Activated B cell treated with CpG ODN at 0.5 μM for 24 hours (primary cell): ENCODE measurements around the gene HDAC4. TPM values are rescaled to one million over a fixed set of nuclear protein-coding genes. Genes with fewer than 3 reads are reported as not detected.

Source experiments
- ATAC-seq: fragments of 200-7000 bp; cut with Tn5 transposase; one replicate; pipeline ENCODE4 v1.10.0; 2021; ENCODE audit warnings: low read depth, mild to moderate bottlenecking, moderate library complexity
- CTCF ChIA-PET: fragments of 350-600 bp; sonication (Branson Sonifier 250); formaldehyde crosslinking; loops from one replicate; lab custom pipeline; 2021; ENCODE audit warnings: antibody characterized with exemption; lab: Charles Lee
- POLR2A ChIA-PET: fragments of 350-600 bp; sonication (Branson Sonifier 250); formaldehyde crosslinking; loops from one replicate; lab custom pipeline; 2021; ENCODE audit warnings: antibody characterized with exemption; lab: Charles Lee
- DNase-seq: peaks from one replicate; pipeline ENCODE4 v3.0.0; 2022
- H3K27ac Mint-ChIP-seq: one replicate; pipeline ENCODE4 v1.8.0; 2020; ENCODE audit warnings: mixed read lengths
- H3K27me3 Mint-ChIP-seq: one replicate; pipeline ENCODE4 v1.8.0; 2021; ENCODE audit warnings: mixed read lengths
- H3K36me3 Mint-ChIP-seq: one replicate; pipeline ENCODE4 v1.8.0; 2021; ENCODE audit warnings: low read depth, mixed read lengths
- H3K4me1 Mint-ChIP-seq: one replicate; pipeline ENCODE4 v1.8.0; 2021; ENCODE audit warnings: mixed read lengths
- H3K4me3 Mint-ChIP-seq: one replicate; pipeline ENCODE4 v1.8.0; 2020; ENCODE audit warnings: mild to moderate bottlenecking, mixed read lengths
- H3K9me3 Mint-ChIP-seq: one replicate; pipeline ENCODE4 v1.8.0; 2020; ENCODE audit warnings: mixed read lengths
- CTCF ChIP-seq: fragments of 200-600 bp; IDR thresholded peaks from one replicate; pipeline ENCODE4 v1.8.0; 2022; ENCODE audit warnings: antibody characterized with exemption, mild to moderate bottlenecking
- intact Hi-C: fragments of 100-400 bp; cut with micrococcal nuclease; formaldehyde crosslinking; loops from one replicate; pipeline ENCODE4 v1.15.1; 2024
- total RNA-seq: library from RNA; stranded (reverse); gene quantifications from 2 replicates; pipeline ENCODE4 v1.2.3, GENCODE V29; 2022

The HDAC4 gene
- total RNA-seq, 1 donor from 2014 or later, result 31.9 TPM

DNA sequence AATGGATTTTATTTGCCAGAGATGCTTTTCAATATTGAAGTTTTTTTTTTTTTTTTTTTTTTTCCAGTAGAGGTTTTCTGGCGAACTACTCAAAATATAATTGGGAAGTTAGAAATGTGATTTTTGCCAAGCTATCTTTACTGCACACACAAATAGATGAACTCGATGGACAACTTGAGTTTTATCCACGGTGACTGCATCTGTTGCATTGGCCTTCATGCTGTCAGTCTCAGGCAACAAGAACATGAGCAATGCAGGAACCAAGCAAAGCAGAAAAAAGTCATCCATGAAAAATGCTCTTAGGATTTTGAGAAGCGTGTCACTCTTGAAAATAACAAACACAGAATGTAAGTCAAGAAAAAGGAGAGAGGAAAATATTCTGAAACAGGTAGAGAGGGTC lies 22.7 kb upstream of the HDAC4 start:
- ChIA-PET CTCF (no interaction called here), POLR2A (no interaction called here)
- intact Hi-C loops, result no loop called here
- Mint-ChIP-seq H3K27ac (no peak overlapping the region), H3K27me3 (peaks cover 17% of the 10 kb centered on the region), H3K4me3 (no peak overlapping the region), H3K36me3 (no peaks in the 10 kb centered on the region), H3K9me3 (no peaks in the 10 kb centered on the region), H3K4me1 (no peaks in the 10 kb centered on the region)
- no peak for TF ChIP-seq CTCF
- ATAC-seq, result no peak
- DNase-seq, result no peak

- POLR2A ChIA-PET, result no interaction called here
- Mint-ChIP-seq H3K27ac (no peak overlapping the region), H3K4me1 (no peaks in the 10 kb centered on the region), H3K9me3 (no peaks in the 10 kb centered on the region), H3K4me3 (no peak overlapping the region), H3K36me3 (no peaks in the 10 kb centered on the region), H3K27me3 (peaks cover 23% of the 10 kb centered on the region)
- DNase-seq (no peak), ATAC-seq (no peak)
- intact Hi-C loops, result no loop called here
- CTCF ChIA-PET, result no interaction called here
- no peak for TF ChIP-seq CTCF
Measured at GRCh38 chr2:239421851-239422250, 21.0 kb upstream of the HDAC4 start.

- ChIA-PET CTCF (no interaction called here), POLR2A (interaction anchor here (0.8 kb wide), 1 partner anchor 19 kb away, joined by 3 read pairs; the partner anchor contains the start of gene HDAC4)
- DNase-seq, result no peak
- no peak for ATAC-seq
- intact Hi-C loops, result no loop called here
- no peak overlapping the region for H3K4me3 Mint-ChIP-seq
- no peaks in the 10 kb centered on the region for H3K36me3 Mint-ChIP-seq
- TF ChIP-seq CTCF, result no peak
- no peaks in the 10 kb centered on the region for H3K4me1 Mint-ChIP-seq
- H3K27ac Mint-ChIP-seq, result no peak overlapping the region
- peaks cover 25% of the 10 kb centered on the region for H3K27me3 Mint-ChIP-seq
- H3K9me3 Mint-ChIP-seq, result no peaks in the 10 kb centered on the region
Measured at GRCh38 chr2:239420082-239420481, 19.3 kb upstream of the HDAC4 start.

GRCh38 chr2:239418918-239419317 lies 18.1 kb upstream of the HDAC4 start:
- no peak overlapping the region for H3K27ac Mint-ChIP-seq
- POLR2A ChIA-PET, result no interaction called here

DNA sequence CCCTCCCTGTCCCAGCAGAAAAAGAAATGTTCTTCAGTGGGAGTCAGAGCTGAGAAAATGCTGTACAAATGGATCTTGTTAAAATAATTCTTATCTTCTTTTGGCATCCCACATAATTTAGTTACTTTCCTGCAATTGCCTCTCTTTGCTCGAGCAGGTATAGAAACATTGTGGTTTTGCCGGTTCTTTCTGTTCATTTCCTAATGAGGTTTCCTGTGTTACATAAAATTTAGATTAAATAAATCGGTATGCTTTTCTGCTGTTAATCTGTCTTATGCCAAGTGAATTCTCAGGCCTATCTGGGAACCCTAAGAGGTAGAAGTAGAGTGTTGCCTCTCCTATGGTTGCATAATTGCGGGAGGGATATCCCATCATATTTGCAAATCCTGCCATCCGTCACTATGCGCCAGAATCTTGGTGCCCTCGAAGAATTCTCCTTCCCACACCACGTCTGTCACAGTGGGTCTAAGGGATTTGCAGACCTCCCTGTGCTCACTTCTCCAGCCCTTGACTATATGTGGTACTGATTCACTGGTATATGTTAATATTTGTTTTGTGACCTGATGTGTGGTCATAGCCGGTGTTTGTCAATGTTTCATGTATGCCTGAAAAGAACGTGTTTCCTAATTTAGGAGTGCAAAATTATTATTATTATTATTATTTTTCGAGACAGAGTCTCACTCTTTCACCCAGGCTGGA lies 12.2 kb upstream of the HDAC4 start:
- no peak overlapping the region for H3K4me3 Mint-ChIP-seq
- no peak for TF ChIP-seq CTCF
- DNase-seq, result no peak
- no peaks in the 10 kb centered on the region for H3K4me1 Mint-ChIP-seq
- intact Hi-C loops, result no loop called here
- no peaks in the 10 kb centered on the region for H3K36me3 Mint-ChIP-seq
- POLR2A ChIA-PET, result no interaction called here
- H3K9me3 Mint-ChIP-seq, result peaks cover 6% of the 10 kb centered on the region
- H3K27me3 Mint-ChIP-seq, result peaks cover 28% of the 10 kb centered on the region
- no peak overlapping the region for H3K27ac Mint-ChIP-seq
- CTCF ChIA-PET, result no interaction called here
- no peak for ATAC-seq

More at GRCh38 chr2:239418918-239419317, 18.1 kb upstream of the HDAC4 start:
- intact Hi-C loops, result no loop called here
- Mint-ChIP-seq H3K36me3 (no peaks in the 10 kb centered on the region), H3K27me3 (peaks cover 25% of the 10 kb centered on the region), H3K9me3 (peaks cover 4% of the 10 kb centered on the region), H3K4me1 (no peaks in the 10 kb centered on the region), H3K4me3 (no peak overlapping the region)
- CTCF ChIA-PET, result no interaction called here
- ATAC-seq (no peak), DNase-seq (no peak)
- TF ChIP-seq CTCF, result no peak
